Measurements from ENCODE around the gene PRKN.

GRCh38 chr6:162165479-162165878 lies 562.1 kb downstream of the PRKN start:
- TF ChIP-seq CTCF (IDR thresholded peaks at IDR 0.05; ENCODE audit: low read length) (no peak), EZH2 (optimal IDR thresholded peaks at IDR 0.05; ENCODE audit: low read depth, low read length) (no peak), EZH2phosphoT487 (IDR thresholded peaks at IDR 0.05; ENCODE audit: low read length) (no peak)
